ENCODE results near the gene MZT2A.
"Not testable (repeated sequence)": the region's sequence is repeated elsewhere in the genome, so short reads cannot be mapped to it uniquely, and the experiment has no call there.

Gene MZT2A

GRCh38 chr2:131492015-131492417, at the start of gene MZT2A:
Gene MZT2A (minus strand): TSS chr2:131492397. CDS start chr2:131492376, 21 bp downstream.
- not testable (repeated sequence) for DNase-seq

- not testable (repeated sequence) for DNase-seq
Measured at GRCh38 chr2:131538856-131539255, 46.7 kb upstream of the MZT2A start.

- not testable (repeated sequence) for DNase-seq
Measured at GRCh38 chr2:131536841-131537240, 44.6 kb upstream of the MZT2A start.

- not testable (repeated sequence) for DNase-seq
Measured at GRCh38 chr2:131535951-131536826, 44.0 kb upstream of the MZT2A start.

GRCh38 chr2:131535526-131535925, 43.3 kb upstream of the MZT2A start:
- DNase-seq: no peak

GRCh38 chr2:131534965-131535364, 42.8 kb upstream of the MZT2A start:
- DNase-seq: not testable (repeated sequence)

- not testable (repeated sequence) for DNase-seq
Measured at GRCh38 chr2:131534317-131534672, 42.1 kb upstream of the MZT2A start.

GRCh38 chr2:131533609-131534316, 41.6 kb upstream of the MZT2A start:
- DNase-seq: not testable (repeated sequence)

- not testable (repeated sequence) for DNase-seq
Measured at GRCh38 chr2:131532723-131533608, 40.8 kb upstream of the MZT2A start.

- DNase-seq: not testable (repeated sequence)
Measured at GRCh38 chr2:131531547-131532185, 39.5 kb upstream of the MZT2A start.

- not testable (repeated sequence) for DNase-seq
Measured at GRCh38 chr2:131530626-131531344, 38.6 kb upstream of the MZT2A start.

GRCh38 chr2:131529864-131530445, 37.8 kb upstream of the MZT2A start:
- not testable (repeated sequence) for DNase-seq

- not testable (repeated sequence) for DNase-seq
Measured at GRCh38 chr2:131528981-131529863, 37.0 kb upstream of the MZT2A start.

GRCh38 chr2:131527131-131528001, 35.2 kb upstream of the MZT2A start, which contains the start of gene CCDC74A:
Gene CCDC74A (plus strand): TSS chr2:131527888. CDS start chr2:131527971, 83 bp downstream.
- peak; percentile 64 for DNase-seq

GRCh38 chr2:131525256-131525655, 33.1 kb upstream of the MZT2A start:
- DNase-seq: not testable (repeated sequence)

- no peak for DNase-seq
Measured at GRCh38 chr2:131521961-131522781, 30.0 kb upstream of the MZT2A start.

GRCh38 chr2:131521524-131521923, 29.3 kb upstream of the MZT2A start:
- not testable (repeated sequence) for DNase-seq

GRCh38 chr2:131520526-131520925, 28.3 kb upstream of the MZT2A start:
- no peak for DNase-seq
